Measurements from ENCODE around the gene RAPGEF4.
A peak's percentile ranks its signal among the peaks of the same experiment; 100 is the strongest.
"Not testable (repeated sequence)": the region's sequence is repeated elsewhere in the genome, so short reads cannot be mapped to it uniquely, and the experiment has no call there.

Gene RAPGEF4

DNA sequence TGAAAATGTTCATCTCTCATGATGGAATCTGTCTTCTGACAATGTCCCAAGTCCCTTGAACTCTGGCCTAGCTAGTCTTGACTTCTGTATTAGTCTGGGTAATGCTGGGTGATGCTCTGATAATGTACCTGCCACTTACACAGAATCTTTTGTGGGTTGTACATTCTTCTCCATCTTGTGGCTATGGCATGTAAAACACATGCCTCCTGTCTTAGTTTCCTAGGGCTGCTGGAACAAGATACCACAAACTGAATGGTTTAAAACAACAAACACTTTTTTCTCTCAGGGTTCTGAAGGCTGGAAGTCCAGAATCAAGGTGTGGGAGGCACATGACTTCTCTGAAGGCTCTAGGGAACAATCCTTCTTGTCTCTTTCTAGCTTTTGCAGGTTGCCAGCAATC lies 57.1 kb downstream of the RAPGEF4 start:
- Histone ChIP-seq H3K79me2 (ENCODE audit: low read length) (no peaks in the 10 kb centered on the region), H3K36me3 (replicated peaks; ENCODE audit: low read depth, low read length) (no peaks in the 10 kb centered on the region), H3K4me2 (ENCODE audit: low read length) (no peak overlapping the region), H3K27ac (ENCODE audit: low read length) (no peak overlapping the region), H3K4me1 (ENCODE audit: low read length) (0 out of 2 replicates have a peak, but pooled peaks cover 4% of the 10 kb centered on the region), H2AFZ (ENCODE audit: low read depth, low read length) (no peak overlapping the region), H3K9ac (ENCODE audit: low read length) (no peak overlapping the region), H4K20me1 (ENCODE audit: insufficient read depth, low read length) (no peaks in the 10 kb centered on the region), H3K27me3 (ENCODE audit: low read depth, low read length) (no peaks in the 10 kb centered on the region), H3K4me3 (ENCODE audit: low read length) (no peak overlapping the region), H3K9me3 (ENCODE audit: insufficient read depth, low read length) (no peaks in the 10 kb centered on the region)
- TF ChIP-seq, protein P1, sequence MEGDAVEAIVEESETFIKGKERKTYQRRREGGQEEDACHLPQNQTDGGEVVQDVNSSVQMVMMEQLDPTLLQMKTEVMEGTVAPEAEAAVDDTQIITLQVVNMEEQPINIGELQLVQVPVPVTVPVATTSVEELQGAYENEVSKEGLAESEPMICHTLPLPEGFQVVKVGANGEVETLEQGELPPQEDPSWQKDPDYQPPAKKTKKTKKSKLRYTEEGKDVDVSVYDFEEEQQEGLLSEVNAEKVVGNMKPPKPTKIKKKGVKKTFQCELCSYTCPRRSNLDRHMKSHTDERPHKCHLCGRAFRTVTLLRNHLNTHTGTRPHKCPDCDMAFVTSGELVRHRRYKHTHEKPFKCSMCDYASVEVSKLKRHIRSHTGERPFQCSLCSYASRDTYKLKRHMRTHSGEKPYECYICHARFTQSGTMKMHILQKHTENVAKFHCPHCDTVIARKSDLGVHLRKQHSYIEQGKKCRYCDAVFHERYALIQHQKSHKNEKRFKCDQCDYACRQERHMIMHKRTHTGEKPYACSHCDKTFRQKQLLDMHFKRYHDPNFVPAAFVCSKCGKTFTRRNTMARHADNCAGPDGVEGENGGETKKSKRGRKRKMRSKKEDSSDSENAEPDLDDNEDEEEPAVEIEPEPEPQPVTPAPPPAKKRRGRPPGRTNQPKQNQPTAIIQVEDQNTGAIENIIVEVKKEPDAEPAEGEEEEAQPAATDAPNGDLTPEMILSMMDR (IDR thresholded peaks at IDR 0.05; ENCODE audit: low read depth, low read length): no peak
- TF ChIP-seq EZH2phosphoT487 (IDR thresholded peaks at IDR 0.05; ENCODE audit: low read depth): no peak

DNA sequence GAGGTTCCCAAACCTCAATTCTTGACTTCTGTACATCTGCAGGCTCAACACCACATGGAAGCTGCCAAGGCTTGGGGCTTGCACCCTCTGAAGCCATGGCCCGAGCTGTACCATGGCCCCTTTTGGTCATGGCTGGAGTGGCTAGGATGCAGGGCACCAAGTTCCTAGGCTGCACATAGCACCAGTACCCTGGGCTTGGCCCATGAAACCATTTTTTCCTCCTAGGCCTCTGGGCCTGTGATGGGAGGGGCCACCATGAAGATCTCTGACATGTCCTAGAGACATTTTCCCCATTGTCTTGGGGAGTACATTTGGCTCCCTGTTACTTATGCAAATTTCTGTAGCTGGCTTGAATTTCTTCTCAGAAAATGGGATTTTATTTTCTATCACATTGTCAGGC lies 67.7 kb downstream of the RAPGEF4 start:
- not testable (repeated sequence) for H3K27me3 ChIP-seq (ENCODE audit: low read depth, low read length); H2AFZ ChIP-seq (ENCODE audit: low read depth, low read length); H3K27ac ChIP-seq (ENCODE audit: low read length); H3K9me3 ChIP-seq (ENCODE audit: insufficient read depth, low read length); H3K4me1 ChIP-seq (ENCODE audit: low read length); H3K4me2 ChIP-seq (ENCODE audit: low read length); H3K9ac ChIP-seq (ENCODE audit: low read length); H3K79me2 ChIP-seq (ENCODE audit: low read length); H4K20me1 ChIP-seq (ENCODE audit: insufficient read depth, low read length); H3K36me3 ChIP-seq (replicated peaks; ENCODE audit: low read depth, low read length); H3K4me3 ChIP-seq (ENCODE audit: low read length)

DNA sequence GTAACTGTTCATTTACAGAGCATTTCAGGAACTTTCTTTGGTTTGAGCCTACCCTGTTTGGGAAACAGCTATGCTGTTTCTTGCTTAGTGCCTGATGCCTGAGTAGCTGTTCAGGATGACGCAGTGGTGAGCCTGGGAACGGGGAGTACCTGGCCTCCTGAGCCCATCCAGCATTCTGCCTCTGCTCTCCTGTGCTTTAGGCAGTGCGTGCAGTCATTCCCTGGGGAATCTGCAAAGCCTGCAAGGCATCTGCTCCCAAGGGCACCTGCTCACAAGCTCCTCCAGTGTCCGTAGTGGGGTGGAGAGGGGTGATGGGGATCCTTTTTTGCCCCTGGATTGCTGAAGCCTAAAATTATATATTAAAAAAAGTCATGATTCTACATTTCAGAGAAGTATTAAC lies 68.8 kb downstream of the RAPGEF4 start:
- Histone ChIP-seq H3K4me1 (ENCODE audit: low read length) (peaks cover 14% of the 10 kb centered on the region), H3K4me3 (ENCODE audit: low read length) (no peak overlapping the region), H3K9me3 (ENCODE audit: insufficient read depth, low read length) (no peaks in the 10 kb centered on the region), H3K27me3 (ENCODE audit: low read depth, low read length) (no peaks in the 10 kb centered on the region), H2AFZ (ENCODE audit: low read depth, low read length) (no peak overlapping the region), H4K20me1 (ENCODE audit: insufficient read depth, low read length) (no peaks in the 10 kb centered on the region), H3K79me2 (ENCODE audit: low read length) (no peaks in the 10 kb centered on the region), H3K9ac (ENCODE audit: low read length) (no peak overlapping the region), H3K4me2 (ENCODE audit: low read length) (no peak overlapping the region), H3K27ac (ENCODE audit: low read length) (no peak overlapping the region), H3K36me3 (replicated peaks; ENCODE audit: low read depth, low read length) (no peaks in the 10 kb centered on the region)
- no peak for TF ChIP-seq EZH2phosphoT487 (IDR thresholded peaks at IDR 0.05; ENCODE audit: low read depth)
- TF ChIP-seq, protein P1 (IDR thresholded peaks at IDR 0.05; ENCODE audit: low read depth, low read length): no peak

DNA sequence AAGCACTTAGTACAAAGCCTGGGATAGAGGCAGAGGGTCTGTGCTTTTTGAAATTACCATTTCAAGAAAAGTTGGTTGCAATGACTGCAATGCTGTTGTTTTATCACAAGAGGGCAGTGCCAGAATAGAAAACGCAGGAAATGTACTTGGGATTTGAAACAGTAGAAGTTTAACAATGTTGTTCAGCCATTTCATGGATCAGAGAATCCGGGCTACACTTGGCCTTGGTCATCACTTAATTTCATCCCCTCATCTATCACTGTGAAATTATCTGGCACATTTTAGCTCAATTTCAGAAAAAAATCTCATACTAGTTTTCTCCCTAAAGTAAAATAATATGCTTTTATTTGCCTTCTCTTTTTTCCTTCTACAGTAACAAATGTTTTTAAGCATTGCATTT lies 70.8 kb downstream of the RAPGEF4 start:
- Histone ChIP-seq H3K36me3 (replicated peaks; ENCODE audit: low read depth, low read length) (no peaks in the 10 kb centered on the region), H3K9ac (ENCODE audit: low read length) (no peak overlapping the region), H3K4me2 (ENCODE audit: low read length) (peak overlapping the region; percentile 15; the same call in 1 of the 2 replicates), H3K27ac (ENCODE audit: low read length) (no peak overlapping the region), H3K4me3 (ENCODE audit: low read length) (no peak overlapping the region), H3K9me3 (ENCODE audit: insufficient read depth, low read length) (no peaks in the 10 kb centered on the region), H3K79me2 (ENCODE audit: low read length) (no peaks in the 10 kb centered on the region), H3K4me1 (ENCODE audit: low read length) (peaks cover 30% of the 10 kb centered on the region), H2AFZ (ENCODE audit: low read depth, low read length) (no peak overlapping the region), H4K20me1 (ENCODE audit: insufficient read depth, low read length) (no peaks in the 10 kb centered on the region), H3K27me3 (ENCODE audit: low read depth, low read length) (no peaks in the 10 kb centered on the region)
- no peak for TF ChIP-seq EZH2phosphoT487 (IDR thresholded peaks at IDR 0.05; ENCODE audit: low read depth)
- TF ChIP-seq, protein P1 (IDR thresholded peaks at IDR 0.05; ENCODE audit: low read depth, low read length): peak; percentile 96

DNA sequence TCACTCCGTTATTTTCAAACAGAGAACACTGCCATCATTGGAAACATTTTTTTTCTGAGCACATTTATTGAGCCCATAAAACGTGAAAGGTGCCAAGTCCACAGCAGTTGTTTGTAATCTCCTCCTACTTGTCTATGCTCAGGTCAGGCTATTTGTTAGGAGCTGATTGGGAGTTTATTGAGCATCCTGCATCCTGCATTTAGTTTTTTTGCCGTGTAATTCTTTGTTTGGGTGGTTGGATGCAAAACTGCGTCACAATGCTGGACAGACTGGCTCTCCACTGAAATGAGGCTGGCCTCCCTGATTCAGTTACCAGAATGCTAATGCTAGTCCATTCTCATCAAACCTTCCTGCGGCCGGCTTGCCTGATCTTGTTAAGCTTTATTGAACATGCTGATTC lies 71.4 kb downstream of the RAPGEF4 start:
- H3K36me3 ChIP-seq (replicated peaks; ENCODE audit: low read depth, low read length): no peaks in the 10 kb centered on the region
- 0 out of 2 replicates have a peak overlapping the region, but pooled peaks have one; percentile 15 for H3K4me2 ChIP-seq (ENCODE audit: low read length)
- no peaks in the 10 kb centered on the region for H3K79me2 ChIP-seq (ENCODE audit: low read length)
- no peaks in the 10 kb centered on the region for H4K20me1 ChIP-seq (ENCODE audit: insufficient read depth, low read length)
- no peak overlapping the region for H2AFZ ChIP-seq (ENCODE audit: low read depth, low read length)
- H3K4me1 ChIP-seq (ENCODE audit: low read length): peaks cover 35% of the 10 kb centered on the region
- H3K9ac ChIP-seq (ENCODE audit: low read length): no peak overlapping the region
- peaks cover 3% of the 10 kb centered on the region for H3K27me3 ChIP-seq (ENCODE audit: low read depth, low read length)
- H3K9me3 ChIP-seq (ENCODE audit: insufficient read depth, low read length): no peaks in the 10 kb centered on the region
- no peak overlapping the region for H3K27ac ChIP-seq (ENCODE audit: low read length)
- TF ChIP-seq EZH2phosphoT487 (IDR thresholded peaks at IDR 0.05; ENCODE audit: low read depth): no peak
- TF ChIP-seq, protein P1 (IDR thresholded peaks at IDR 0.05; ENCODE audit: low read depth, low read length): no peak
- no peak overlapping the region for H3K4me3 ChIP-seq (ENCODE audit: low read length)
